H1 (cell line): ENCODE data around the gene NUFIP2. TPM values are rescaled to one million over a fixed set of nuclear protein-coding genes. Genes with fewer than 3 reads are reported as not detected.

Experiments used
- BRCA1 ChIP-seq: IDR thresholded peaks from 2 replicates; pipeline ENCODE4 v1.6.1; 2012; ENCODE audit warnings: low read depth, low read length, improper control_type of control experiment
- HDAC2 ChIP-seq, 2 experiments: fragments of 300-600 bp in 1 of 2; sonication (generic) in 1 of 2; IDR thresholded peaks; 2 replicates each; pipeline ENCODE4 v1.6.1; 2011 to 2012; ENCODE audit warnings: low read depth in 2 of 2, low read length in 2 of 2, mild to moderate bottlenecking in 2 of 2, moderate library complexity in 2 of 2, borderline replicate concordance in 1 of 2, inconsistent platforms in 1 of 2
- NRF1 ChIP-seq: IDR thresholded peaks from 2 replicates; pipeline ENCODE4 v1.6.1; 2011; ENCODE audit warnings: mild to moderate bottlenecking, low read depth, low read length, improper control_type of control experiment
- TBP ChIP-seq: IDR thresholded peaks from 2 replicates; pipeline ENCODE4 v1.6.1; 2011; ENCODE audit warnings: low read depth, low read length, improper control_type of control experiment
- polyA plus RNA-seq, 7 experiments: library from polyadenylated mRNA; depleted of rRNA in 3 of 7; stranded (reverse) in 5 of 7; unstranded in 2 of 7; fragments of >200 nt in 5 of 7; fragments of 200-250 nt in 2 of 7; gene quantifications; 1 replicate in 5 of 7; 2 replicates in 1 of 7; 4 replicates in 1 of 7; pipeline versions ENCODE4 v1.2.1 to v1.2.3, GENCODE V29; 2011 to 2013; ENCODE audit warnings: missing spikeins in 2 of 7, mixed read lengths in 2 of 7
- total RNA-seq: library from RNA; stranded (reverse); fragmentation: NEBNext Ultra II Directional; extraction: Animal tissue kit (Norgen Biotek cat#: 25700); gene quantifications from 2 replicates; pipeline ENCODE4 v1.2.1, GENCODE V29; 2021

Gene NUFIP2
- total and polyA plus RNA-seq, 2 of the 8 experiments (the other 6 are each of a cell fraction or from before 2014, with no cell fraction given), result 65.9 to 118 TPM

GRCh38 chr17:29255926-29256522, 37.9 kb downstream of the NUFIP2 start (continued):
- TF ChIP-seq TBP (no peak), HDAC2 (IDR thresholded peaks at IDR 0.05; ENCODE audit: borderline replicate concordance in 1 of 2, low read depth in 2 of 2, low read length in 2 of 2) (no peak), BRCA1 (no peak), NRF1 (no peak)
